ENCODE measurements around the gene ROPN1L. TPM values are rescaled to one million over a fixed set of nuclear protein-coding genes. Genes with fewer than 3 reads are reported as not detected.
A peak's percentile ranks its signal among the peaks of the same experiment; 100 is the strongest.

ROPN1L gene
- total RNA-seq, 1 donor from 2014 or later, result 0.77 TPM

GRCh38 chr5:10485142-10485795 is 43.6 kb downstream of the ROPN1L start:
- H3K9ac ChIP-seq (ENCODE audit: low read length), result no peak overlapping the region
- H3K9me3 ChIP-seq (ENCODE audit: insufficient read depth, low read depth, low read length), result no peaks in the 10 kb centered on the region
- Mint-ChIP-seq H3K36me3 (ENCODE audit: low read depth, unreplicated experiment) (peaks cover 11% of the 10 kb centered on the region), H3K27me3 (ENCODE audit: low read depth, unreplicated experiment) (peaks cover 11% of the 10 kb centered on the region), H3K4me1 (ENCODE audit: low read depth, unreplicated experiment) (peaks cover 14% of the 10 kb centered on the region), H3K4me3 (ENCODE audit: unreplicated experiment) (no peak overlapping the region), H3K9me3 (ENCODE audit: unreplicated experiment) (no peaks in the 10 kb centered on the region), H3K27ac (ENCODE audit: unreplicated experiment) (no peak overlapping the region)
- H3K27ac ChIP-seq (ENCODE audit: low read depth, low read length), result peak overlapping the region; percentile 69
- H2AFZ ChIP-seq (ENCODE audit: low read depth, low read length), result peak overlapping the region; percentile 57
- DNase-seq (ENCODE audit: low read depth) (peak; percentile 98), FAIRE-seq (peak; percentile 82)
- peaks cover 29% of the 10 kb centered on the region for H3K4me1 ChIP-seq (ENCODE audit: insufficient read depth, low read length)
- no peaks in the 10 kb centered on the region for H3K27me3 ChIP-seq (ENCODE audit: insufficient read depth, low read length)
- TF ChIP-seq CTCF (IDR thresholded peaks at IDR 0.05; ENCODE audit: insufficient read depth, low read depth, low read length), result no peak
- no peak for TF ChIP-seq EZH2 (IDR thresholded peaks at IDR 0.05; ENCODE audit: insufficient read depth, low read length)
- no peaks in the 10 kb centered on the region for H3K79me2 ChIP-seq (ENCODE audit: insufficient read depth, low read length)
- peak overlapping the region; percentile 55 for H3K4me2 ChIP-seq (ENCODE audit: low read length)
- H3K36me3 ChIP-seq (ENCODE audit: insufficient read depth, low read length), result no peaks in the 10 kb centered on the region
- no peak overlapping the region for H3K4me3 ChIP-seq (ENCODE audit: insufficient read depth, low read depth, low read length)
- no peaks in the 10 kb centered on the region for H4K20me1 ChIP-seq (ENCODE audit: insufficient read depth, low read length)

- H3K27ac Mint-ChIP-seq (ENCODE audit: unreplicated experiment), result no peak overlapping the region
- no peak overlapping the region for H3K4me3 ChIP-seq (ENCODE audit: insufficient read depth, low read depth, low read length)
- peaks cover 11% of the 10 kb centered on the region for H3K27me3 Mint-ChIP-seq (ENCODE audit: low read depth, unreplicated experiment)
- H3K4me2 ChIP-seq (ENCODE audit: low read length), result no peak overlapping the region
- no peaks in the 10 kb centered on the region for H3K9me3 ChIP-seq (ENCODE audit: insufficient read depth, low read depth, low read length)
- H3K27ac ChIP-seq (ENCODE audit: low read depth, low read length), result no peak overlapping the region
- no peak overlapping the region for H3K9ac ChIP-seq (ENCODE audit: low read length)
- H4K20me1 ChIP-seq (ENCODE audit: insufficient read depth, low read length), result no peaks in the 10 kb centered on the region
- peaks cover 11% of the 10 kb centered on the region for H3K36me3 Mint-ChIP-seq (ENCODE audit: low read depth, unreplicated experiment)
- TF ChIP-seq EZH2 (IDR thresholded peaks at IDR 0.05; ENCODE audit: insufficient read depth, low read length) (no peak), CTCF (IDR thresholded peaks at IDR 0.05; ENCODE audit: insufficient read depth, low read depth, low read length) (no peak)
- H2AFZ ChIP-seq (ENCODE audit: low read depth, low read length), result no peak overlapping the region
- no peaks in the 10 kb centered on the region for H3K9me3 Mint-ChIP-seq (ENCODE audit: unreplicated experiment)
- no peak overlapping the region for H3K4me3 Mint-ChIP-seq (ENCODE audit: unreplicated experiment)
- H3K4me1 Mint-ChIP-seq (ENCODE audit: low read depth, unreplicated experiment), result peaks cover 9% of the 10 kb centered on the region
- no peaks in the 10 kb centered on the region for H3K27me3 ChIP-seq (ENCODE audit: insufficient read depth, low read length)
- no peaks in the 10 kb centered on the region for H3K36me3 ChIP-seq (ENCODE audit: insufficient read depth, low read length)
- FAIRE-seq, result no peak
- DNase-seq (ENCODE audit: low read depth), result no peak
- H3K4me1 ChIP-seq (ENCODE audit: insufficient read depth, low read length), result peaks cover 25% of the 10 kb centered on the region
- no peaks in the 10 kb centered on the region for H3K79me2 ChIP-seq (ENCODE audit: insufficient read depth, low read length)
Observed at GRCh38 chr5:10485897-10486296, 44.2 kb downstream of the ROPN1L start.
